ENCODE results near the gene C5orf46.

C5orf46 gene

GRCh38 chr5:147857302-147858129 lies 48.8 kb downstream of the C5orf46 start:
- peak in 3 of 5 donors; percentile 3 to 24 (median 12) for DNase-seq

- DNase-seq, result no peak
Observed at GRCh38 chr5:147856801-147857200, 49.5 kb downstream of the C5orf46 start.

- DNase-seq, result no peak
Observed at GRCh38 chr5:147855774-147856069, 50.6 kb downstream of the C5orf46 start.

GRCh38 chr5:147854894-147855773 lies 51.2 kb downstream of the C5orf46 start:
- DNase-seq, result no peak

GRCh38 chr5:147854331-147854730 lies 52.0 kb downstream of the C5orf46 start:
- DNase-seq, result no peak

GRCh38 chr5:147853372-147853987 lies 52.9 kb downstream of the C5orf46 start:
- DNase-seq, result no peak

- DNase-seq, result no peak
Observed at GRCh38 chr5:147852365-147852764, 54.0 kb downstream of the C5orf46 start.

- DNase-seq, result no peak
Observed at GRCh38 chr5:147851578-147851977, 54.8 kb downstream of the C5orf46 start.

- no peak for DNase-seq
Observed at GRCh38 chr5:147849226-147849625, 57.1 kb downstream of the C5orf46 start.

GRCh38 chr5:147845618-147846017 lies 60.7 kb downstream of the C5orf46 start:
- DNase-seq, result no peak

- no peak for DNase-seq
Observed at GRCh38 chr5:147844846-147845245, 61.5 kb downstream of the C5orf46 start.

- DNase-seq, result no peak
Observed at GRCh38 chr5:147842869-147843268, 63.5 kb downstream of the C5orf46 start.
